OCI-LY1 (cell line): ENCODE results near the gene SETD1A.

Experiments used
- H2AFZ ChIP-seq: fragments of 200-600 bp; sonication (generic), shearing (Covaris generic); 2 replicates; pipeline ENCODE4 v1.6.0; 2014; ENCODE audit warnings: antibody characterized with exemption, mild to moderate bottlenecking, low read length
- H3F3A ChIP-seq: fragments of 200-600 bp; sonication (generic), shearing (Covaris generic); 2 replicates; pipeline ENCODE4 v1.6.0; 2014; ENCODE audit warnings: mild to moderate bottlenecking, antibody characterized with exemption, low read length, moderate library complexity; ENCODE audit not compliant: insufficient read depth
- H3K27ac ChIP-seq: fragments of 200-600 bp; sonication (generic); 2 replicates; pipeline ENCODE4 v1.5.1; 2014; ENCODE audit warnings: low read length, mixed run types, mild to moderate bottlenecking, low read depth; ENCODE audit not compliant: poor library complexity, severe bottlenecking
- H3K27me3 ChIP-seq: fragments of 200-600 bp; sonication (generic); 2 replicates; pipeline ENCODE4 v1.6.0; 2014; ENCODE audit warnings: antibody characterized with exemption, mild to moderate bottlenecking, low read length, moderate library complexity; ENCODE audit not compliant: insufficient read depth
- H3K36me3 ChIP-seq: fragments of 200-600 bp; sonication (generic); 2 replicates; pipeline ENCODE4 v1.6.1; 2014; ENCODE audit warnings: mild to moderate bottlenecking, antibody characterized with exemption, low read length, moderate library complexity, mixed read lengths; ENCODE audit not compliant: insufficient read depth
- H3K4me1 ChIP-seq: fragments of 200-600 bp; sonication (generic); 2 replicates; pipeline ENCODE4 v1.5.1; 2014; ENCODE audit warnings: mild to moderate bottlenecking, low read length, moderate library complexity; ENCODE audit not compliant: insufficient read depth, severe bottlenecking
- H3K4me2 ChIP-seq: fragments of 200-600 bp; sonication (generic), shearing (Covaris generic); 2 replicates; pipeline ENCODE4 v1.6.1; 2014; ENCODE audit warnings: low read length
- H3K4me3 ChIP-seq: fragments of 200-600 bp; sonication (generic); 2 replicates; pipeline ENCODE4 v1.5.1; 2014; ENCODE audit warnings: low read length, low read depth, mild to moderate bottlenecking, mixed read lengths; ENCODE audit not compliant: poor library complexity, severe bottlenecking
- H3K79me2 ChIP-seq: fragments of 200-600 bp; shearing (Covaris generic); 2 replicates; pipeline ENCODE4 v1.6.1; 2016; ENCODE audit warnings: mixed run types, low read length, mixed read lengths; ENCODE audit not compliant: insufficient read depth
- H3K9ac ChIP-seq: fragments of 200-600 bp; sonication (generic), shearing (Covaris generic); 2 replicates; pipeline ENCODE4 v1.6.1; 2014; ENCODE audit warnings: mild to moderate bottlenecking, low read length, mixed read lengths
- H3K9me2 ChIP-seq: fragments of 200-600 bp; sonication (generic), shearing (Covaris generic); 2 replicates; pipeline ENCODE4 v1.6.1; 2014; ENCODE audit warnings: low read depth, mild to moderate bottlenecking, low read length, mixed read lengths
- H3K9me3 ChIP-seq: fragments of 200-600 bp; shearing (Covaris generic); 2 replicates; pipeline ENCODE4 v1.6.1; 2014; ENCODE audit warnings: low read length, mixed read lengths
- H4K20me1 ChIP-seq: fragments of 200-600 bp; sonication (generic), shearing (Covaris generic); 2 replicates; pipeline ENCODE4 v1.6.0; 2016; ENCODE audit warnings: mild to moderate bottlenecking, low read length; ENCODE audit not compliant: insufficient read depth
- EZH2 ChIP-seq: fragments of 200-600 bp; sonication (generic), shearing (Covaris generic); IDR thresholded peaks from 2 replicates; pipeline ENCODE4 v1.8.0; 2017; ENCODE audit warnings: borderline replicate concordance, mixed run types, mild to moderate bottlenecking, antibody characterized with exemption, low read length, moderate library complexity, mixed read lengths
- TF ChIP-seq, protein P1 (sequence below): fragments of 200-600 bp; sonication (generic), shearing (Covaris generic); IDR thresholded peaks from 2 replicates; pipeline ENCODE4 v1.5.1; 2017; ENCODE audit warnings: mild to moderate bottlenecking, antibody characterized with exemption, low read length, moderate library complexity, mixed read lengths

SETD1A gene

GRCh38 chr16:30958175-30959079 lies 873 bp downstream of the SETD1A start:
- Histone ChIP-seq H3K79me2 (0 out of 2 replicates have a peak, but pooled peaks cover 4% of the 10 kb centered on the region), H3F3A (no peaks in the 10 kb centered on the region), H3K4me3 (peak overlapping the region; percentile 86), H3K36me3 (peaks cover 49% of the 10 kb centered on the region), H3K9ac (peak overlapping the region; percentile 100), H3K4me1 (peaks cover 18% of the 10 kb centered on the region), H3K27me3 (no peaks in the 10 kb centered on the region), H3K9me3 (no peaks in the 10 kb centered on the region), H3K27ac (peak overlapping the region; percentile 25), H3K9me2 (no peaks in the 10 kb centered on the region), H3K4me2 (peak overlapping the region; percentile 96), H4K20me1 (no peaks in the 10 kb centered on the region), H2AFZ (no peak overlapping the region)
- TF ChIP-seq, protein P1, sequence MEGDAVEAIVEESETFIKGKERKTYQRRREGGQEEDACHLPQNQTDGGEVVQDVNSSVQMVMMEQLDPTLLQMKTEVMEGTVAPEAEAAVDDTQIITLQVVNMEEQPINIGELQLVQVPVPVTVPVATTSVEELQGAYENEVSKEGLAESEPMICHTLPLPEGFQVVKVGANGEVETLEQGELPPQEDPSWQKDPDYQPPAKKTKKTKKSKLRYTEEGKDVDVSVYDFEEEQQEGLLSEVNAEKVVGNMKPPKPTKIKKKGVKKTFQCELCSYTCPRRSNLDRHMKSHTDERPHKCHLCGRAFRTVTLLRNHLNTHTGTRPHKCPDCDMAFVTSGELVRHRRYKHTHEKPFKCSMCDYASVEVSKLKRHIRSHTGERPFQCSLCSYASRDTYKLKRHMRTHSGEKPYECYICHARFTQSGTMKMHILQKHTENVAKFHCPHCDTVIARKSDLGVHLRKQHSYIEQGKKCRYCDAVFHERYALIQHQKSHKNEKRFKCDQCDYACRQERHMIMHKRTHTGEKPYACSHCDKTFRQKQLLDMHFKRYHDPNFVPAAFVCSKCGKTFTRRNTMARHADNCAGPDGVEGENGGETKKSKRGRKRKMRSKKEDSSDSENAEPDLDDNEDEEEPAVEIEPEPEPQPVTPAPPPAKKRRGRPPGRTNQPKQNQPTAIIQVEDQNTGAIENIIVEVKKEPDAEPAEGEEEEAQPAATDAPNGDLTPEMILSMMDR: no peak
- TF ChIP-seq EZH2: no peak

DNA sequence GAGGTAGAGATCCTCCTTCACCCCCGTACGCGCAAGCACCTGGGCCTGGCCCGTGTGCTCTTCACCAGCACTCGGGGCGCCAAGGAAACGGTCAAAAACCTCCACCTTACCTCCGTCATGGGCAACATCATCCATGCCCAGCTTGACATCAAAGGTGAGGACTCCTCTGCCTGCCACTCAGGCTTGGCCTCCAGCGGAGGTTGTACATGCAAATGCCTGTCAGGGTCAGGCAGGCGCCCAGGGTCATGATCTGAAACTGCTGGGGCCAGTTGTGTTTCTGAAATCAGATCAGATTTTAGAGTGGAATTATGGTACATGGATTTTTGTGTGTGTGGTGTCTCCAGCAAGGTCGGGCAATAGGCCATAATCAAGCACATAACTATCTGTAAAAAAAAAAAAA lies 3.8 kb downstream of the SETD1A start:
- Histone ChIP-seq H3K4me3 (no peak overlapping the region), H3K4me1 (peaks cover 13% of the 10 kb centered on the region), H3F3A (no peaks in the 10 kb centered on the region), H3K36me3 (peaks cover 77% of the 10 kb centered on the region), H4K20me1 (no peaks in the 10 kb centered on the region), H3K9ac (no peak overlapping the region), H3K27ac (no peak overlapping the region), H3K9me3 (no peaks in the 10 kb centered on the region), H3K79me2 (0 out of 2 replicates have a peak, but pooled peaks cover 4% of the 10 kb centered on the region), H3K27me3 (no peaks in the 10 kb centered on the region), H3K4me2 (no peak overlapping the region), H2AFZ (no peak overlapping the region), H3K9me2 (no peaks in the 10 kb centered on the region)
- TF ChIP-seq EZH2: no peak
- TF ChIP-seq, protein P1: no peak

GRCh38 chr16:30963925-30964511 lies 6.5 kb downstream of the SETD1A start:
- H3K9me3 ChIP-seq: no peaks in the 10 kb centered on the region
- no peak overlapping the region for H3K4me3 ChIP-seq
- no peaks in the 10 kb centered on the region for H3K79me2 ChIP-seq
- no peaks in the 10 kb centered on the region for H3F3A ChIP-seq
- no peaks in the 10 kb centered on the region for H3K27me3 ChIP-seq
- H3K36me3 ChIP-seq: peaks cover 89% of the 10 kb centered on the region
- H3K4me2 ChIP-seq: no peak overlapping the region
- no peaks in the 10 kb centered on the region for H3K9me2 ChIP-seq
- peaks cover 1% of the 10 kb centered on the region for H3K4me1 ChIP-seq
- no peak overlapping the region for H3K9ac ChIP-seq
- no peak overlapping the region for H3K27ac ChIP-seq
- TF ChIP-seq, protein P1: no peak
- TF ChIP-seq EZH2: no peak
- H2AFZ ChIP-seq: no peak overlapping the region
- no peaks in the 10 kb centered on the region for H4K20me1 ChIP-seq
